ENCODE measurements around the gene AFAP1. TPM values are rescaled to one million over a fixed set of nuclear protein-coding genes. Genes with fewer than 3 reads are reported as not detected.

The AFAP1 gene
- total RNA-seq, 1 donor from 2014 or later = 31.9 TPM

DNA sequence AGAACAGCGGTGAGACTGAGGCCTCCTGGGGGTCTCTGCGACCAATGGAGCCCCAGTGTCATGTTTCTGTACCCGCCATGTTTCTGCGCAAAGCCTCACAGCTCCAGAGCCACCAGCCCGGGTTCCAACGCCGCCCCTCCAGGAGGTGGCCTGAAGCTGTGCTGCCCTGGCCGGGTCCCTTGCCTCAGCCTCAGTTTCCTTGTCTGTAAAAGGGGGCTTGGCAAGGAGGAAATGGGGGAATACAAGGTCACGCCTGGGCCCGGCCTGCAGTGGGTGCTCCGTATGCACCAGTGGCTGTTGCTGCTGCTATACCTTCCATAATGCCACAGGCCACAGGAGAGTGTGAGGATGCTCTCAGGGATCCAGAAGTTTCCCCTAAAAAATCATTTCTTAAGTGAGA is 229.5 kb downstream of the AFAP1 start:
- Mint-ChIP-seq H3K4me1 (ENCODE audit: low read depth) (no peaks in the 10 kb centered on the region), H3K4me3 (ENCODE audit: low read depth) (no peak overlapping the region), H3K36me3 (ENCODE audit: insufficient read depth) (no peaks in the 10 kb centered on the region), H3K27me3 (peaks cover 11% of the 10 kb centered on the region), H3K27ac (no peak overlapping the region), H3K9me3 (ENCODE audit: low read depth) (no peaks in the 10 kb centered on the region)
- TF ChIP-seq, protein P1, sequence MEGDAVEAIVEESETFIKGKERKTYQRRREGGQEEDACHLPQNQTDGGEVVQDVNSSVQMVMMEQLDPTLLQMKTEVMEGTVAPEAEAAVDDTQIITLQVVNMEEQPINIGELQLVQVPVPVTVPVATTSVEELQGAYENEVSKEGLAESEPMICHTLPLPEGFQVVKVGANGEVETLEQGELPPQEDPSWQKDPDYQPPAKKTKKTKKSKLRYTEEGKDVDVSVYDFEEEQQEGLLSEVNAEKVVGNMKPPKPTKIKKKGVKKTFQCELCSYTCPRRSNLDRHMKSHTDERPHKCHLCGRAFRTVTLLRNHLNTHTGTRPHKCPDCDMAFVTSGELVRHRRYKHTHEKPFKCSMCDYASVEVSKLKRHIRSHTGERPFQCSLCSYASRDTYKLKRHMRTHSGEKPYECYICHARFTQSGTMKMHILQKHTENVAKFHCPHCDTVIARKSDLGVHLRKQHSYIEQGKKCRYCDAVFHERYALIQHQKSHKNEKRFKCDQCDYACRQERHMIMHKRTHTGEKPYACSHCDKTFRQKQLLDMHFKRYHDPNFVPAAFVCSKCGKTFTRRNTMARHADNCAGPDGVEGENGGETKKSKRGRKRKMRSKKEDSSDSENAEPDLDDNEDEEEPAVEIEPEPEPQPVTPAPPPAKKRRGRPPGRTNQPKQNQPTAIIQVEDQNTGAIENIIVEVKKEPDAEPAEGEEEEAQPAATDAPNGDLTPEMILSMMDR (IDR thresholded peaks at IDR 0.05; ENCODE audit: unreplicated experiment) = no peak
- DNase-seq (ENCODE audit: low spot score, unreplicated experiment) = no peak

DNA sequence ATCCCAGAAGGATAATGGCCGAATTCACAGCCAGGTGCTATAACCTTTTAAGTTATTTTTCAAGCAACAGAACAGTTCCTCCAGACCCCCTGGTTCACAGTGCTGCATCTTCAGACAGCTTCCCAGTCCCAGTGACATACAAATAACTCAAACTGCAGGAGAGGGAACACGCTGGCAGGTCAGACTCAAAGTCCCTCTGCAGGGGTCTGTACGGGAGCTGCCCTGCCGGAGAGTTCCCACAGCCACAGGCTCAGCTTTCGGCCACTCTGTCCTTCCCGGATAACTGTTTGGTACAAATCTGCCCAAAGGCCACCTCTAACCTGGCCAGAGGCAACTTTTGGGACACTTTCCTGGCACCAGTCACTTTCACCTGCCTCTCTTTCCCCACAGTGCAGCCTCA is 230.2 kb downstream of the AFAP1 start:
- H3K27ac Mint-ChIP-seq = no peak overlapping the region
- H3K27me3 Mint-ChIP-seq = peaks cover 6% of the 10 kb centered on the region
- DNase-seq (ENCODE audit: low spot score, unreplicated experiment) = no peak
- H3K4me3 Mint-ChIP-seq (ENCODE audit: low read depth) = no peak overlapping the region
- no peaks in the 10 kb centered on the region for H3K4me1 Mint-ChIP-seq (ENCODE audit: low read depth)
- TF ChIP-seq, protein P1 (IDR thresholded peaks at IDR 0.05; ENCODE audit: unreplicated experiment) = no peak
- no peaks in the 10 kb centered on the region for H3K36me3 Mint-ChIP-seq (ENCODE audit: insufficient read depth)
- H3K9me3 Mint-ChIP-seq (ENCODE audit: low read depth) = no peaks in the 10 kb centered on the region

DNA sequence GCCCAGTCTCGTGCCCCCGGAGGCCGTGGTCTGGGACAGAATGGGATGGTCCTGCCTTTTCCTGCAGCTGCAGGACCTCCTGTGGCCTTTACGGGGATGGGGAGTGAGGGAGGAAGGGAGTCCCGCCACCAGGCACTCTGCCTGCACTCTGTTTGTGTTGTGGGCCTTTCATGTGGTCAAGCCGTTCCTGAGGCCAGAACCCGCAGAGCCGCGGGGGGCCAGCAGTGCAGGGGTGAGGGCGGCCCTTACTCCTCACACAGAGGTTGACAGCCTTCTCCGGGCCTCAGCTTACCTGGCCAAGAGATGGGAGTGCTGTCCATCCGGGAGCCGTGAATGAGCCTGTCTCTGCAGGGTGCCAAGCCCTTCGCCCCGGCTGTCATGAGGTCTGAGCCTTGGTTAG is 230.7 kb downstream of the AFAP1 start:
- Mint-ChIP-seq H3K4me3 (ENCODE audit: low read depth) (no peak overlapping the region), H3K9me3 (ENCODE audit: low read depth) (no peaks in the 10 kb centered on the region), H3K27ac (no peak overlapping the region), H3K27me3 (peaks cover 6% of the 10 kb centered on the region), H3K4me1 (ENCODE audit: low read depth) (no peaks in the 10 kb centered on the region), H3K36me3 (ENCODE audit: insufficient read depth) (no peaks in the 10 kb centered on the region)
- TF ChIP-seq, protein P1 (IDR thresholded peaks at IDR 0.05; ENCODE audit: unreplicated experiment) = no peak
- no peak for DNase-seq (ENCODE audit: low spot score, unreplicated experiment)

Other genes starting within 250 kb of the AFAP1 start
- gene ABLIM2, start 219.0 kb upstream of the AFAP1 start, total RNA-seq = 5.7 and 7.5 TPM in 2 replicates